Tongue (tissue), 2 donors: ENCODE results near the gene APBA2. TPM values are rescaled to one million over a fixed set of nuclear protein-coding genes. Genes with fewer than 3 reads are reported as not detected.

Experiments
- DNase-seq: peaks from one replicate; pipeline ENCODE4 v3.0.0-alpha.2; 2015
- total RNA-seq: library from RNA; depleted of rRNA; stranded (reverse); fragments of >200 nt; gene quantifications from one replicate; pipeline ENCODE4 v1.2.3, GENCODE V29; 2014

The APBA2 gene
- total RNA-seq, 1 donor from 2014 or later, result 8.1 TPM

DNA sequence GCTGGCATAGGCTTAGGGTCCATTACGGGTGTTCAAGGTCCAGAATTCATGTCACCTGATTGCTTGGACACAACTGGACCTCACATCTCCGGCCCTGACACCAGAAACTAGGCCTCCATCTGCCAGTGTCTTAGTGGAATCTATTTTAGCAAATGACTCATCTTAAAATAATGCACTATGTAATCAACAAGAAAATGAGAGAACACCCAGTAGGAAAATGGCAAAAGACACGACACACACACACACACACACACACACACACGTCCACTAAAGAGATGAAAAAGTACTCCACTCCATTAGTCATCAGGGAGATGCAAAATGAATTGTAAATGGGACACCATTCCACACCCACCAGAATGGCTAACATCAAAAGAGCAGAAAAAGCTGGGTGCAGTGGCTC is 11.2 kb downstream of the APBA2 start:
- DNase-seq, result no peak

DNA sequence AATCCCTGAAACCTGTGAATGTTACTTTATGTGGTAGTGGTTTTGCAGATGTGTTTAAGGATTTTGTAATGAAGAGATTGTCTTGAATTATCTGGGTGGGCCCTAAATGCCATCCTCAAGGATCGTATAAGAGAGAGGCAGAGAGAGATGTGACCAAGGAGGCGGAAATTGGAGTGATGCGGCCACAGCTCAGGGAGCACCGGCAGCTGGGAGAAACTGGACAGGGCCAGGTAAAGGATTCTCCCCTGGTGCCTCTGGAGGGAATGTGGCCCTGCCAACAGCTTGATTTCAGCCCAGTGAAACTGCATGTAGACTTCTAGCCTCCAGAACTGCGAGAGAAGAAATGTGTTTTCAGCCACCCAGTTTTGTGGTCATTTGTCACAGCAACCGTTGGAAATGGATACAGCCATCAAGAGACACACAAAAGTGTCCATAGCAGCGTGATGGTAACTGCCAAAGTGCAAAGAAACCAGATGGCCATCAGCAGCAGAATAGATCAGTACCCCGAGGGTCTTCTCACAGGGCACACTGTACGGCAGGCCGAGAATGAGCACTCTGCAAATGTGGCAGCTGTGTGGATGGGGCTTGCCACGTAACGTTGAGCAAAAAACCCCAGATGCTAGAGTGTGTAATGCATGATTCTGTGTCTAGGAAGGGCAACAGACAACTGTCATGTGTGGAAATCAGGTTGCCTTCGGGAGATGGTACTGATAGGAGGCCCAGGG is 12.2 kb downstream of the APBA2 start:
- no peak for DNase-seq

DNA sequence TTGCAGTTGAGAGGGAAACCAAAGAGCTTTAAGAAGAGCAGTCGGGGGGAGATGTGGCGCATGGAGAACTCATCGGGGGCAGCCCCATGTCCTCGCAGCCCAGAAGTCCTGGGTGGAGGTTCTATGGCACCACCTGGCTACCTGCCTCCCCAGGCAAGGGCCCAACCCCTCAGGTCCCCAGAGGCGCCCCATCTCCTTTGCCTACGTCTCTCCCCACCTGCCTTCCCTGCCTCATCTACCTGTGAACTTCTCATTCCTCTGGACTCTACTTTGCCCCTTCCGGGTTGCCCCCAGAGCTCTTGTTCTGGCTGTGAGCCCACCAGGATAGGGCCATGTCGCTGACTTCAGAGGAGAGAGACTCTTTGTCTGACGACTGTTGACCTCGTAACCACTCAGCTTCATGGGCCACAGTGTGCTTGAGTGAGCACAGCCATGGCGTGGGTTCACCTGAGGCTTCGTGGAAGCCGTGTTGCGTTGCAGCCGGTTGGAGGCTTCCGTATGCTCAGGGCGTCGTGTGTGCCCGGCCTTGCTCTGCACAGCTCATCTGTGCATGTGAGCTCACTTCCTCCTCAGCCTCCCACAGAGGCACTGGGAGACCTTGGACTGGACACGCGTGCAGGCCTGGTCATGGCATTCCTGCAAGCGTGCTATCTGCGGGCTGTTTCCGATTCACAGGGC is 13.4 kb downstream of the APBA2 start:
- no peak for DNase-seq

DNA sequence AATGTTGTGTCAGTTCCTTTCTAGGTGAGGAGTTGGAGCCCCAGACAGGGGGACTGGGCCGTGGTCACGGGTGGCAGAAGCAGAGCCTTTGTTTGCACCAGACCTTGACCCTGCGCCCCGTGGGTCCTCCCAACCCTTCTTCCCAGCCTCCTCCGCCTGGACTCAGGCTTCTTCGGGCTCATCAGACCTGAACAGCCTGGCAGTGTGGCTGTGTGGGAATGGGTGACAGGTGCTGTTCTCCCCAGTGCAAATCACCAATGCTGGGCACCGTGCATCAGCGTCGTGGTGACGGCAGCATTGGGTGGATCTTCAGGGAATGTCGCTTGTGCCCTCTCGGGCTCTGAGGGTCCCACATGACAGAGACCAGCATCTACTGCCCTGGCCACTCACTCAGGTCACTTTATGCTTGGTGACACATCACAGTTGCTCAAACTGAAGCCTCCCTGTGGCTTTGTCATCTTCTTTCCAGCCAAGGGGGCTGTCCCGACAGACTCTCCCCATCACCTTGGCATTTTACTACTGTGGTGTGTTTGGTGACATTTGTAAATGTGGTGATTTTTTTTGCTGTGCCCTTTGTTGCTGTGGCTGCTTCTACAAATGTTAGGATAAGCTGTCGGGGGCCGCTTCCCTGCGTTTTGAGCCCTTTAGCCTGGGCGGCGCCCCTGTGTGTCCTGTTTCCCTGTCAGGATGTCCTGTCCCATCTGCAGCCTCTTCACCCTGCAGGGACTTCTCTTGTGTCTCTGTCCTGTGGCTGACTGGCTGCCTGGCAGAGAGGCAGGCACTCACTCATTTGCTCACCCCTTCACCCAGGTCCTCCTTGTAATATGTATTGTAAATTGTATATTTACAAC is 14.5 kb downstream of the APBA2 start:
- DNase-seq, result no peak

DNA sequence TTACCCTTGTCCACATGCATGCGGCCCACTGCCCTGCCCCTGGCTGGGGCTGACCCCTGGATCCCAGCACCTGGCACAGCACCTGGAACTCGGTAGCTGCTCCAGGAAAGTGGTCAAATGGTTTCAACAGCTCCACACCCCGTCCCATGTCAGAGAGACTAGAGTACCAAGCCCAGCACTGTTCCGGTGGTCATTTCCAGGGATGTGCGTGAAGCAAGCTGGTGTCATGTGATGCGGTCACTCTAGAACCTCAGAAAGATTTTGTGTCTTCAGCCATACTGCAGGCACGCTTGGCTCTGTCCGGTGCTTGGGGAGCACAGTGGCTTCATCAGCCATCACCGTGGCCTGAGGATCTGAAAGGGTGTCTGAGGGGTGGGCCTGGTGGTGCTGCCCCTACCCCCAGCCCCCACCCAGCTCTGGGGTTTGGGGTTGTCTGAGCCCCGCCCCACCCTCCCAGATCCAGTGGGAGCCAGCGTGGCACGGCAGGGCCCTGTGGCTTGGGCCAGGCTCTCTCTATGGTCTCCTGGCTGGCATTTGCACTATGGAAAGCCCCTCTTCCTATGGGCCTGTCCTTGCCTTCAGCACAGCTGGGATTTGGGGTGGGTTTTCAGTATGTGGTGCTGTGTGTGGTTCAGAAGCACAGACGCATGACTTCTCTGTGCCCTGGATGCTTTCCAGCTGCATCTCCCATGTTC is 15.3 kb downstream of the APBA2 start:
- DNase-seq, result no peak

DNA sequence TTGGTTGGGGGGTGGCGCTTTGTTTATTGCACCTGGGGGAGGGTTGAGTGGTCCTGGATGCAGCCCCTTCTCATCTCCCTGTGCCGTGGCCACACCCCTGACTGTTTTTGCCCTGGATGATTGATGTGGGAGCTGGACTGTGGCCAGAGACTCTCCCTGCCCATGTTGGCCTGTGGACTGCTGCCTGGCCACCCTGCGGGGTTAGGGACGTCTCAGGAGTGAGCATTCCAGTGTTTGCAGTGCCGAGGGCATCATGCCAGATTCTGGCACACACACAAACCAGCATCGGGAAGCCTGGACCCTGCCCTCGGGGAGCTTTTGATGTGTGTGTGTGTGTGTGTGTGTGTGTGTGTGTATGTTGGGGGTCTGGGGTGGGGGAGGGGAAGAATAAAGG is 15.8 kb downstream of the APBA2 start:
- no peak for DNase-seq

DNA sequence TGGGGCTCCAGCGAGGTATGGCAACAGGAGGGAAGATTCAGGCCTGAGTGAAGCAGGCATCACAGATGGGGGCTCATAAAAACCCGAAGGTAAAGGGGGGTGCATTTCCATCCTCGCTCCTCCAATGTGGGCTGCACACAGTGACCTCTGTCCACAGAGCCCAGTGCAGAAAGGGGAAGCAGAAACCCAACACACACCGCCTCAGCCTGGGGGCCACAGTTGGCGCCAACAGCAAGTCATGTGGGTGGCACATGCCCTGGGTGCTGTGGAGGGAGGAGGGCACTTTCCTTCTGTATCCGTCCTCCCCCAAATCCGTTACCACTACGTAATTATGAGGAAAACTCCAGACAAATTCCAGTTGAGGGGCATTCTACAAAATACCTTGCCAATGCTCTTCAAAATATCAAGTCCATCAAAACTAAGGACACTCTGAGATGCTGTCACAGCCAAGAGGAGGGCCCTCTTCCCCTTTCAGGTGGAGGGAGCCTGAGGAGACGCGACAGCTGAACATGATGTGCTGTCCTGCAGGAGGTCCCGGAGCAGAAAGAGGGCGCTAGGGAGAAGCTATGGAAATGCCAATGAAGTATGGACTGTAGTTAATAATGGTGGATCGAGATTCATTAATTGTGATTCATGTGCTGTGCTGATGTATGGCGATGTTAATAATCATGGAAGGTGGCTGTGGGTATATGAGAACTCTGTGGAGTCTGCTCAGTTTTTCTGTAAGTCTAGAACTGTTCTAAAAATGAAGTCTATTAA is 16.4 kb downstream of the APBA2 start:
- no peak for DNase-seq

DNA sequence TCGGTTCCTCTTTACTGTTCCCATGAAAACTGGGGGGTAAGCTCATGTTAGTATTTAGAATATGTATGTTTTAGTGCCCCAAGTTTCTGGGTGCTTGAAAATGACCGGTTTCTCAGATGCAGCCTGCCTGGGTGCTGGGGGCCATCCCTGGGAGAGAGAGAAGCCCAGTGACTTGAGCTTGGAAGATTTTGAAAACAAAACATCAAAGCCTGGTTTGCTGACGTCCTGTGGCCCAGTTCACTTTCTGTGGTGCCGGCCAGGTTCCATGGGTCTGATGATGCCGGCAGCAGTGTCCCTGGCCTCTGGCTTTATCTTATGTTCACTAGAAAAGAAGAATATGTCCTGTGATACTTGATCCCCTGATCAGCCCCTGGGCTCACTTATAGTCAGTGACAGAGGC is 17.1 kb downstream of the APBA2 start:
- DNase-seq, result no peak

DNA sequence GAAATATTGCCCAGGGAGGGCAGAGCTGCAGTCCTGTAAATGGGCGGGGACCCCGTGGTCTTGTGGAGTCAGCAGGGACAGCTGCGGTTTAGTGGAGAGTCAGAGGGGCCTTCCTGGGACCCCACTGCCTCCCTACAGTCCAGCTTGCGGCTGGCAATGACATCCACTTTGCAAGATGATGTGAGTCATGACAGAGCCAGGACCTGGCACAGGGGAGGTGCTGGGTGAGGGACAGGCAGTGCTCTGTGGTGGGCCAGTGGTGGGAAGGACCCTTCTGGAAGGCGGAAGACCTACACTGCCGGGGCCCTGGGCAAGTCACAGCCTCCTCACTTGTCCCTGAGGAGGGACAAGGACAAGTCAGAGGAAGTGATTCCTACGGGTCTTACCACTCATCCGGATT is 17.8 kb downstream of the APBA2 start:
- no peak for DNase-seq

DNA sequence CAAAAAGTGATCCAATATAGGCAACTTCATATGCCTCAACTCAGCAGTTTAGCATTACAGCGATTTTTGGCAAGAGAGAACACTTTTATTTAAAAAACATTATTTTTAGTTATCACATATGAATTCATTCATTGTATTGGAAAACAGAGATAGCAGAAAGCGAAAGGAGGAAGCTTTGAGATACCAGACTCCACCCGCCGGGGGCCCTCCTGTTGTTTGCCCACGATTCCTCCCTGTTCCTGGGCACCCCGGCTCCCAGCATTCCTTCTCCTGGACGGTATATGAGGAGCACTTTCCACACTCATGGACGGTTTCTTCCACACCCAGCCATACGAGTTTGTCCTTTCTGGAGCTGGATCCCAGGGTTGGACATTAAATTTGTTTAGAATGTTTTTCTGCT is 18.2 kb downstream of the APBA2 start:
- no peak for DNase-seq

DNA sequence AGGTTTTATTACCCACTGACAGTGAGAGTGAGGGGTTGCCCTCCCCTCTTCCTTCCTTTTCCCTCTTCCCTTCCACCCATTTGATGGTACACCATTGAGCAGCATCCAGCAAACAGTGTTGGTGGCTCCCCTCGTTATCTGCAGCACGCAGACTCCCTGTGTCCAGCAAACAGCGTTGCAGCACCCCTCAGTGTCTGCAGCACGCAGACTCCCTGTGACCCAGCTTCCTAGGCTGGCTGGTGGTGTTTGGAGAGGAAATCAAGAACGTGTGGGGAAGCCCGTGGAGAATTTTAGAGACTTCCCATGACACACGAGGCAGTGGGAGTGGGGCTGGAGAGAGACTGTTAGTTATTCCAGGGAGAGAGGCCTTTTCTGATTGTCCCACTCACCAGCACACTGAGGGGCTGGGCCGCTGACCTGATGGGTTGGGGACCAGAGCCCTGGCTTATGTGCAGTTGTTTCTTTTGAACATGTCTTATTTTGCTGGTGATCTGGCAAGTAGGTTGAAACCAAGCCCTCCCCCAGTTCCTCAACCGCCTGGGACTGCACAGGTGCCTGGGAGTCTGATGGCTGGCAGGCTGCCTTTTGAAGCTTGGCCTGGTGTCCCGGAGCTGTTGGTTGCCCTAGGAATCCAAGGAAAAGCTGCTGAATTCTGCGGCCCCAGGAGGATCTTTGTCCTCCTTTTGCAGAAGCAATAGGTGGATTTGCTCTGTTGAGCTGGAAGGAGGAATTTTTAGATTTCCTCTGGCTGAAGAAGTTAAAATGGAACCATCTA is 19.0 kb downstream of the APBA2 start:
- DNase-seq, result peak; percentile 20

DNA sequence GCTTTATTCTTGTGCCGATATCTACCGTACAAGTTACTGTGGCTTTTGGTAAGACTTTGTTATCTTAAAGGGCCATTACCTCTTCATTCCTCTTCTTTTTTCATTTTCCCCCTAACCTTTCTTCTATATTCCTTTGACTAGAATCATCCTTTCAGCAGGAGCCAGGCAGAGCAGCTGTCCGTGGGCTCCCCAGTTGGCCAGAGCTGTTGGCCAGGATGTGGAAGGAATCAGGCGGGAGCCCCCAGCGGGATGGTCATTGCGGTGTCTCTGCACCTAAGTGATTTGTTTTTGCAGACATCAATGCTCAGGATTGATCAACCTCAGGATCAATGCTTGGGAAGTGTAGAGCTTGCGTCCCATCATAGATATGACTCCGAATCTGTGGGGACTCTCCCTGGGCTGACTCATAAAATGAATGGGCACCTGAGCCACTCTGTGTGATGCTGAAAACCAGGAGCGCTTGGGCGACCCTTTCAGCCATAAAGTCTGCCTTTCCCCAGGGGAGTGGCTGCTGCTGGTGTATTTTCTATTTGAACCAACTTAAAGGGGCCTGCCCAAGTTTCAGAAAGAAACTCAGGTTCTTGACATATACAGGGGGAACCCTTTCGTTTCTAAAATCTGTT is 21.7 kb downstream of the APBA2 start:
- no peak for DNase-seq

DNA sequence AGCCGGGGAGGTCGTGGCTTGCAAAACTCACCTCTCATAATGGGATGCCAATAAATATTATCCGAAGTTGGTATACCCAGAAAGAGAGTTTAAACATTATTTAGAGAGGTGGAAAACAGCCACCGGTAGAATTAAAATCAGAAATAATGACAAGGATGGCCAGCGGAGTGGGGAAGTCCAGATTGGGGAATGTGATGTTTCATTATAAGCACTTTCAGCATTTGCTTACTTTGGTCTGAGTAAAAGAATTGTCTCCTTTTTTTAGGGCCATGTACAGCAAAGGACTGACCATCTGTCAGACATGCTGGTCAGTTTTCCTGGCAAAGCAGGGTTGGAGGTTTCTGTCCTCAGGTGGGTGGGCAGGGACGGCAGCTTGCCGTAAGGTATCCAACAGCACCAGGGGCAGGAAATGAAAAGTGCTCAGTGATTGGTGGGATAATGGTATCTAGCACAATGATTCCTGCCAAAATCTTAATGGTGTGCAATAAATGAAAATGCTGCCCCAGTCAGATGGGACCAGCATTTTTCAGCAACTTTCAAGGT is 24.3 kb downstream of the APBA2 start:
- DNase-seq, result no peak

DNA sequence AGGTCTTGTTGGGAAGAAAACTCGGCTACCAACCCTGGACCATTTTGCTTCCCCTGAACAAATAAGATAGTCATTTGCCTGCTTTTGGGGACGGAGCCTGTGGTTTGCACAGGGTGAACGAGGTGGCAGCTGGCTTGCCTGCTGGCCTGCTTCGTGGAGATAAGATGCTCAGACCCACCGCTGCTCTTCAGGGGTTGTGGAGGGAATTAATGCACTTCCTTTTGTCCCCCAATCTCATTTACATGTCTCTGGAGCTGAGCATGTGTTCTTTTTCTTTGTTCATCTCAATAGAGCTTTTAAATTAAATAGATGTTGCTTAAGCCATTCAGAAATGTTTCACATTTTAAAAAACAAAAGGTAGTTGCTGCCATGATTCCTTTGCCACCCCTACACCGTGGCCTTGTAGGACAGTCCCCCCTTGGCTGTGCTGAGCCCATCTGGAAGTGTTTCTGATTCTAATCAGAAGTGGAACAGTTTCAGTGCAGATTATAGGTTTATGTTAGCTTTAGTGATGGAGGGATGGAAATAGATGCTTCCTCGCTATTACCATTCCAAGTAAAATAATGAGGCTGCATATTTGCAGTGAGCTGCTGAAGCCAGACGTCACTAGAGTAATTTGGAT is 25.6 kb downstream of the APBA2 start:
- DNase-seq, result no peak

DNA sequence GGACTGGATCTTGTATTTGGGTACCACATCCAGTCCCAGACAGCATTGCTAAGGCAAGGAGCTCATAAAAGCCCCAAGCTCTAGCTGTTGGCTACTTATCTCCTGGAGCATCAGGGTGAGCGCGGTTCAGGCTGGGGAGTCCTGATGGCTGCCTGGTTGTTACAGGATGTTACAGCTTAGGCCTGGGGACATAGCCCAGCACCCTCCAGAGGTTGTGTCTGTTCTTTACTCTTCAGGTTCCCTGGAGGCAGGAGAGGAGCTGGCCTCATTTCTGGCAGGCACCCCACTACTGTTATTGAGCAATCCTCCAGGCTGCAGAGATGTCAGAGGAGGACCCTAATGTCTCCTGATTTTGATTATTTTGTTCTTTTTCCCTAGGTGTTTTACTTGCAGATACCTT is 26.6 kb downstream of the APBA2 start:
- no peak for DNase-seq

DNA sequence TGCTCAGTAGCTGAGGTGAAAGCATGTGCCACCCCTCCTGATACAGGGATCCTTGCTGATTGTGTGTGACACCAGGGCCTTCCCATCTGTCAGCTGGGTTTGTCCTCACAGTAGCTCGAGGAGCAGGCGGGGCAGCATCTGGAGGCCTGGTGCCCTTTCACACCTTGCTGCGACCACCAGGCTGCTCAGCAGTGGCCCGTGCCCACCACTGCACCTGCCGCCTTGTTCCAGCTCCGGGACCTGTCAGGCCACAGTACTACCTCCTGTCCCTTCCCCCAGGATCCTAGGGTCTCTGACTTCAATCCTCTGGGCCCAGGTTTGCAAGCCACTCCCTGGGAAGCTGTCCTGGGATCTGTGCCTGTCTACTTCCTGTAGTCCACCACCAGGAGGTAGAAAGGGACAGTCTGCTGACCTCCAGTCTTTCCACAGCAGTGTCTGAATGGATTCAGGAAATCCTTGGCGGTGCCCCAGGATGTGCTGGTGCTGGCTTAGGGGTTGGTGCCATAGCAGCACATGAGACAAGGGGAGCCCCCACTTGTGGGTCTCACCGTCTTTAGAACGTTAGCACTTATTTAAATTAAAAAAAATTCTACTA is 27.5 kb downstream of the APBA2 start:
- DNase-seq, result no peak

DNA sequence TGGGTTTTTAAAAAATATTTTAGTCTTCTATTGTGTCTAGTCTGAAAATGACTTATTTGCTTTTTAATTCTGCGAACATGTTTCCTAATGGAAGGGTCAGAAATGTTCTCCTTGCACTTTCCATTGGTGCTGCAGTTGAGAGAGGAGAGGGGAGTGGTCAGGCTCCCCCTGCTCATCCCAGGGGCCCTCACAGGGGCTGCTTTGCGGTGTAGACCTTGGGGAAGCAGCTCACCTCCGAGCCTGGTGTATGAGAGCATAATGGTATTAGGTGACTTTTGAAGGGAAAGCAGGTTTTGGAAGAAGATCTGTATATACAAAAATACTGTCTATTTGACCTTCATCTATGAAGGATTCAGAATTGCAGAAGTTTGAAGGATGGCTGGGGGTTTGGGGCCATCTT is 28.3 kb downstream of the APBA2 start:
- DNase-seq, result no peak

DNA sequence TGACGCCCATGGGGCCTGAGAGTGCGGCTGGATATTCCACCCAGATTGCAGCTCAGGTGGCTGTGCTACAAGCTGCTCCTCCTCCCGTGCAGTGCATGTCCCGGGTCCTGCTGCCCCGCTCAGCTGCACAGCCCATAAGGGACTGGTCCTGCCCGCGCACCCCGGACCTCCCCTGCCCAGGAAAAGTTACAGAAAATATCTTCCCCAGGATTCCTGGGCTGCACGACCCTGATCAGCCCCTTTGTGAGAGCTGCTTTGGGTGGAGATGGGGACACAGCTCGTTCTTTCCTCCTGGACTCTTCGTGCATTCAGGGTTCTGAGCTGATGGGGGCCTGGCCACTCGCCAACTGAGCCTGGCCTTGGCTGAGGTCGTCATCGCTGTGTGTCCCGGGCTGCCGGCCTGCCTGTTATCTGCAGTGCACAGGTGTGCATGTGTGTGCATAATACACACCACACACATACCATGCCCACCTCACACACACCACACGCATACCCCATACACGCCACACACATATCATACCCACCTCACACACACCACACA is 28.8 kb downstream of the APBA2 start:
- DNase-seq, result no peak
